Right ventricle myocardium superior (tissue), 1 donor: Measurements from ENCODE around the gene ARL13B. TPM values are rescaled to one million over a fixed set of nuclear protein-coding genes. Genes with fewer than 3 reads are reported as not detected.
"Not testable (repeated sequence)": the region's sequence is repeated elsewhere in the genome, so short reads cannot be mapped to it uniquely, and the experiment has no call there.

Source experiments
- ATAC-seq: fragments of 200-7000 bp; cut with Tn5 transposase; one replicate; pipeline ENCODE4 v1.9.1; 2020; ENCODE audit warnings: mild to moderate bottlenecking; ENCODE audit not compliant: poor library complexity
- DNase-seq: peaks from one replicate; pipeline ENCODE4 v3.0.0-alpha.2; 2020
- intact Hi-C: fragments of 100-400 bp; cut with DNase I; formaldehyde crosslinking; loops from one replicate; pipeline ENCODE4 v1.11.2; 2022
- long read RNA-seq: library from polyadenylated mRNA; unstranded; transcript quantifications from one replicate; pipeline ENCODE4 v2.0.0, GENCODE V29; 2021
- total RNA-seq: library from RNA; stranded (reverse); fragmentation: NEBNext Ultra II Directional; extraction: Animal tissue kit (Norgen Biotek cat#: 25700); gene quantifications from one replicate; pipeline ENCODE4 v1.2.1, GENCODE V29; 2021
- donor health status: DM: no; HTN: yes; CAD: no; lungs with severe emphysema.

The ARL13B gene
- 3.0 TPM for total RNA-seq
- long read RNA-seq, partial matches to known transcripts = 0 of 9 reads
- long read RNA-seq, other reads (novel, unspliced or antisense) = 1 of 9 reads

GRCh38 chr3:93979850-93980676 lies at the start of gene ARL13B:
Gene ARL13B (plus strand): TSS chr3:93980155. CDS start chr3:93980424, 269 bp downstream.
- ATAC-seq = peak; percentile 100
- intact Hi-C loops = no loop called here
- peak; percentile 99 for DNase-seq

GRCh38 chr3:93931597-93932229 lies 48.2 kb upstream of the ARL13B start:
- ATAC-seq (no peak), DNase-seq (no peak)
- intact Hi-C loops = no loop called here

GRCh38 chr3:93934366-93935046 lies 45.4 kb upstream of the ARL13B start:
- no peak for ATAC-seq
- no peak for DNase-seq
- intact Hi-C loops = no loop called here

- no peak for DNase-seq
- intact Hi-C loops = no loop called here
- no peak for ATAC-seq
These were observed 43.4 kb upstream of the ARL13B start for GRCh38 chr3:93936549-93936948.

GRCh38 chr3:93937485-93937884 lies 42.5 kb upstream of the ARL13B start:
- ATAC-seq, DNase-seq, intact Hi-C loops: not testable (repeated sequence)

GRCh38 chr3:93949958-93950357 lies 30.0 kb upstream of the ARL13B start:
- ATAC-seq, intact Hi-C loops, DNase-seq: not testable (repeated sequence)

- intact Hi-C loops = no loop called here
- ATAC-seq = no peak
- no peak for DNase-seq
These were observed 18.9 kb upstream of the ARL13B start for GRCh38 chr3:93961026-93961425.

GRCh38 chr3:93961489-93961888 lies 18.5 kb upstream of the ARL13B start:
- ATAC-seq = no peak
- no peak for DNase-seq
- intact Hi-C loops = no loop called here

GRCh38 chr3:93962798-93963197 lies 17.2 kb upstream of the ARL13B start:
- DNase-seq (no peak), ATAC-seq (no peak)
- intact Hi-C loops = no loop called here

GRCh38 chr3:93965106-93965505 lies 14.8 kb upstream of the ARL13B start:
- intact Hi-C loops, DNase-seq, ATAC-seq: not testable (repeated sequence)

- ATAC-seq (no peak), DNase-seq (no peak)
- intact Hi-C loops = no loop called here
These were observed 10.5 kb upstream of the ARL13B start for GRCh38 chr3:93969443-93969842.

- no peak for DNase-seq
- no peak for ATAC-seq
- intact Hi-C loops = no loop called here
These were observed 10.0 kb upstream of the ARL13B start for GRCh38 chr3:93969997-93970396.

- intact Hi-C loops = no loop called here
These were observed 6.5 kb upstream of the ARL13B start, which contains the start of gene PROS1 for GRCh38 chr3:93973131-93974126. Gene PROS1 (minus strand): TSS chr3:93973896. CDS start chr3:93973749, 147 bp downstream.

GRCh38 chr3:93981649-93982048 lies 1.7 kb downstream of the ARL13B start:
- intact Hi-C loops = no loop called here
- DNase-seq = peak; percentile 31
- no peak for ATAC-seq

More at GRCh38 chr3:93973131-93974126, 6.5 kb upstream of the ARL13B start, which contains the start of gene PROS1:
- peak; percentile 99 for ATAC-seq
- peak; percentile 89 for DNase-seq

- intact Hi-C loops = no loop called here
- ATAC-seq = no peak
- DNase-seq = no peak
These were observed 3.5 kb downstream of the ARL13B start for GRCh38 chr3:93983408-93983807.

GRCh38 chr3:93984618-93985017 lies 4.7 kb downstream of the ARL13B start:
- DNase-seq (no peak), ATAC-seq (no peak)
- intact Hi-C loops = no loop called here

GRCh38 chr3:93988283-93988682 lies 8.3 kb downstream of the ARL13B start:
- ATAC-seq (no peak), DNase-seq (no peak)
- intact Hi-C loops = no loop called here

- intact Hi-C loops = no loop called here
- DNase-seq = no peak
- ATAC-seq = no peak
These were observed 8.8 kb downstream of the ARL13B start for GRCh38 chr3:93988764-93989163.
